ENCODE measurements around the gene FOXK1. TPM values are rescaled to one million over a fixed set of nuclear protein-coding genes. Genes with fewer than 3 reads are reported as not detected.
"Not testable (repeated sequence)": the region's sequence is repeated elsewhere in the genome, so short reads cannot be mapped to it uniquely, and the experiment has no call there.

FOXK1 gene
- total RNA-seq, 2 experiments from 2014 or later, result 35.0 to 35.4 TPM

- CTCF ChIA-PET, result interaction anchor here (0.7 kb wide), 1 partner anchor 61 kb away, joined by 4 read pairs; no protein-coding TSS in a partner anchor
- Mint-ChIP-seq H3K4me3 (no peak overlapping the region), H3K9me3 (no peaks in the 10 kb centered on the region), H3K27ac (no peak overlapping the region), H3K36me3 (ENCODE audit: low read depth) (peaks cover 4% of the 10 kb centered on the region), H3K27me3 (ENCODE audit: low read depth) (no peaks in the 10 kb centered on the region), H3K4me1 (ENCODE audit: low read depth) (peaks cover 66% of the 10 kb centered on the region)
- intact Hi-C loops (cut with micrococcal nuclease), result no loop called here
- DNase-seq, result no peak
Measured at GRCh38 chr7:4692055-4692454, 10.0 kb downstream of the FOXK1 start.

DNA sequence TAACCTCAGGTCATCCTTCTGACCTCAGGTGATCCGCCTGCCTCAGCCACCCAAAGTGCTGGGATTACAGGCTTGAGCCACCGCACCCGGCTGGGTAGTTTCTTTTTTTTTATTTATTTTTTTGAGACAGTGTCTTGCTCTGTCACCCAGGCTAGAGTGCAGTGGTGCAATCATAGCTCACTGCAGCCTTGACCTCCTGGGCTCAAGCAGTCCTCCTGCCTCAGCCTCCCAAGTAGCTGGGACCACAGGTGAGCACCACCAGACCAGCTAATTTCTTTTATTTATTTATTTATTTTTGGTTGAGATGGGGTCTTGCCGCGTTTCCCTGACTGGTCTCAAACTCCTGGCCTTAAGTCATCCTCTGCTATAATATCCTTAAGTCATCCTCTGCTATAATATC is 10.5 kb downstream of the FOXK1 start:
- H3K9me3 Mint-ChIP-seq; DNase-seq; H3K27me3 Mint-ChIP-seq (ENCODE audit: low read depth); intact Hi-C loops (cut with micrococcal nuclease); H3K4me3 Mint-ChIP-seq; H3K27ac Mint-ChIP-seq; H3K36me3 Mint-ChIP-seq (ENCODE audit: low read depth): not testable (repeated sequence)
- CTCF ChIA-PET, result interaction anchor here (0.7 kb wide), 1 partner anchor 61 kb away, joined by 4 read pairs; no protein-coding TSS in a partner anchor
- H3K4me1 Mint-ChIP-seq (ENCODE audit: low read depth), result peaks cover 61% of the 10 kb centered on the region

DNA sequence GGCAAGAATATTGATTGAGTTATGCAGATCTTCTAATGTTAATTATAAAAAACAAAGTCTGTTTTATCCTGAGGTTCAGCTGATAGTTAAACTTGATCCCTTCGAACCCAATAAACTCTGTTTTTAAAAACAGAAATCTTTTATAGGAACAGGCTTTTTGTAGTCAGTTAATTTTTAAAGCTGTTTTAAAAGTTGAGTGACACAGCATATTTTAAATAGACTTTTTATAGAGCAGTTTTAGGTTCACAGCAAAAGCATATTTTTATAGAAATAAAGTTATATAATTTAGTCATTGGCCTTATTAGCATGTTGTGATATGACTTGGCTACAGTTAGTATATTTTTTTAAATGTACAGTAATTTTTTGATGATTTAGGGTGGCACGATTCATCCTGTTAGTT is 11.1 kb downstream of the FOXK1 start:
- no peak for DNase-seq
- CTCF ChIA-PET, result no interaction called here
- peaks cover 60% of the 10 kb centered on the region for H3K4me1 Mint-ChIP-seq (ENCODE audit: low read depth)
- no peak overlapping the region for H3K4me3 Mint-ChIP-seq
- no peak overlapping the region for H3K27ac Mint-ChIP-seq
- H3K36me3 Mint-ChIP-seq (ENCODE audit: low read depth), result peaks cover 4% of the 10 kb centered on the region
- no peaks in the 10 kb centered on the region for H3K9me3 Mint-ChIP-seq
- H3K27me3 Mint-ChIP-seq (ENCODE audit: low read depth), result no peaks in the 10 kb centered on the region
- intact Hi-C loops (cut with micrococcal nuclease), result no loop called here

- CTCF ChIA-PET, result no interaction called here
- H3K36me3 Mint-ChIP-seq (ENCODE audit: low read depth), result peaks cover 4% of the 10 kb centered on the region
- H3K4me3 Mint-ChIP-seq, result no peak overlapping the region
- H3K27ac Mint-ChIP-seq, result no peak overlapping the region
- no peaks in the 10 kb centered on the region for H3K27me3 Mint-ChIP-seq (ENCODE audit: low read depth)
- no peak for DNase-seq
- H3K9me3 Mint-ChIP-seq, result no peaks in the 10 kb centered on the region
- peaks cover 59% of the 10 kb centered on the region for H3K4me1 Mint-ChIP-seq (ENCODE audit: low read depth)
- intact Hi-C loops (cut with micrococcal nuclease), result no loop called here
Measured at GRCh38 chr7:4693749-4694148, 11.7 kb downstream of the FOXK1 start.

DNA sequence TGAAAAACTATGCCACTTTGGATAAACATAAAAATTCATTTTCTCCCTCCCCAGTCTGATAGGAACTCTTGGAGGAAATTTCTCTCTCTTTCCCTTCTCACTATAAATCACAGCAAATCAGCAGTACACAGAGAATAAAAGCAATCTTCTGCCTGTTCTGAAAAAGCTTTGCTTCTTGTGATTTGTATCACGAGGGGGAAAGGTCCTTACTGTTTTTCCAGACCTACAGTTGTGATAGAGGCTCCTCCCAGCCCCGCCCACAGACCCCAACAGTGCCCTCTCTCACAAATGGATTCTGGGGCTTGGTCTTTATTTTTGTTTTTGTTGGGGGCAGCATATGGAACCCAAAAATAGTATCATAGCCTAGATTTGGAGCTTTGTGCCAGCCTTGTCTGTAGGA is 12.2 kb downstream of the FOXK1 start:
- DNase-seq, result no peak
- H3K36me3 Mint-ChIP-seq (ENCODE audit: low read depth), result peaks cover 2% of the 10 kb centered on the region
- no peaks in the 10 kb centered on the region for H3K27me3 Mint-ChIP-seq (ENCODE audit: low read depth)
- no peak overlapping the region for H3K4me3 Mint-ChIP-seq
- no peaks in the 10 kb centered on the region for H3K9me3 Mint-ChIP-seq
- CTCF ChIA-PET, result no interaction called here
- H3K27ac Mint-ChIP-seq, result no peak overlapping the region
- intact Hi-C loops (cut with micrococcal nuclease), result no loop called here
- peaks cover 59% of the 10 kb centered on the region for H3K4me1 Mint-ChIP-seq (ENCODE audit: low read depth)

DNA sequence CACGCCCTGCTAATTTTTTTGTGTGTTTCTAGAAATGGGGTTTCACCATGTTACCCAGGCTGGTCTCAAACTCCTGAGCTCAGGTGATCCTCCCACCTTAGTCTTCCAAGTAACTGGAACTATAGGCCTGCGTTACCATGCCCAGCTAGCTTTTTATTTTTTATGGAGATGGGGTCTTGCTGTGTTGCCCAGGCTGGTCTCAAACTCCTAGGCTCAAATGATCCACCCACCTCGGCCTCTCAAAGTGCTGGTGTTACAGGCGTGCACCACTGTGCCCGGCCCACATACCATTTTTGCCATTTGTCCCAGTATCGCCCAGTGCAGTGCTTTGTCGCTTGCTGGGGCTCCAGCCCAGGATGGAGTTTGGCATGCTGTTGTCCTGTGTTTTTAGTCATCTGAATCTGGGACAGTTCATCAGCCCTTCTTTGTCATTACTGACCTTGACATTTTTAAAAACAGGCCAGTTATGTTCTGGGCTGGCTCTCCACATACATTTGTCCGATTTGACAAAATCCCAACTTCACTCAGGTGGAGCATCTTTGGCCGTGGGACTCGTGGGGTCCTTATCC is 16.7 kb downstream of the FOXK1 start:
- Mint-ChIP-seq H3K4me1 (ENCODE audit: low read depth) (peaks cover 60% of the 10 kb centered on the region), H3K36me3 (ENCODE audit: low read depth) (peaks cover 2% of the 10 kb centered on the region), H3K4me3 (no peak overlapping the region), H3K9me3 (no peaks in the 10 kb centered on the region), H3K27ac (no peak overlapping the region), H3K27me3 (ENCODE audit: low read depth) (no peaks in the 10 kb centered on the region)
- intact Hi-C loops (cut with micrococcal nuclease), result no loop called here
- CTCF ChIA-PET, result interaction anchor here (1.0 kb wide), 1 partner anchor 14 kb away, joined by 3 read pairs; no protein-coding TSS in a partner anchor
- no peak for DNase-seq

DNA sequence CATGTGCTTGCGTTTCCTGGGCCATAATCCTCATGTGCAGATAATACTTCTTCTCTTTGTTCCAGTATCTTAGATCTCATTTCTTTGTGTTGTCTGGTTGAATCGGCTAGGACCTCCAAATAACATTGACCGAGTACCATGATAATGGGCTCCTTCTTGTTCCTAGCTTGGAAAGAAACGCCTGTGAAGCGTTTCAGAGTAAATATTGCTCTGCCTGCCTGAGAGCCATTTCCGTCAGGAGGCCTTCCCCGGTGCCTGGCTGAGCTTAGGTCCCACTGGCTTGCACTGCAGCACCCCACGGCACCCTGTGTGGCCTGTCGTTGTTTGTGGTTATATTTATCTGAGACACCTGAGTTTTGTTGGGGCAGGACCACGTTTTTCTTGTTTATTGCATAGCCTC is 17.7 kb downstream of the FOXK1 start:
- CTCF ChIA-PET, result no interaction called here
- peaks cover 56% of the 10 kb centered on the region for H3K4me1 Mint-ChIP-seq (ENCODE audit: low read depth)
- H3K9me3 Mint-ChIP-seq, result no peaks in the 10 kb centered on the region
- H3K36me3 Mint-ChIP-seq (ENCODE audit: low read depth), result peaks cover 3% of the 10 kb centered on the region
- no peak overlapping the region for H3K4me3 Mint-ChIP-seq
- no peak overlapping the region for H3K27ac Mint-ChIP-seq
- no peaks in the 10 kb centered on the region for H3K27me3 Mint-ChIP-seq (ENCODE audit: low read depth)
- intact Hi-C loops (cut with micrococcal nuclease), result loop anchor here (1.0 kb wide), 1 partner anchor 16 kb away; no protein-coding TSS in a partner anchor
- DNase-seq, result no peak

- Mint-ChIP-seq H3K27me3 (ENCODE audit: low read depth) (no peaks in the 10 kb centered on the region), H3K36me3 (ENCODE audit: low read depth) (peaks cover 1% of the 10 kb centered on the region), H3K4me3 (no peak overlapping the region), H3K9me3 (no peaks in the 10 kb centered on the region), H3K27ac (peak overlapping the region; percentile 75), H3K4me1 (ENCODE audit: low read depth) (peaks cover 54% of the 10 kb centered on the region)
- DNase-seq, result peak; percentile 68
- CTCF ChIA-PET, result interaction anchor here (0.6 kb wide), 1 partner anchor 635 kb away, joined by 5 read pairs; no protein-coding TSS in a partner anchor
- intact Hi-C loops (cut with micrococcal nuclease), result loop anchor here (1.0 kb wide), 1 partner anchor 16 kb away; no protein-coding TSS in a partner anchor
Measured at GRCh38 chr7:4700577-4701235, 18.6 kb downstream of the FOXK1 start.

DNA sequence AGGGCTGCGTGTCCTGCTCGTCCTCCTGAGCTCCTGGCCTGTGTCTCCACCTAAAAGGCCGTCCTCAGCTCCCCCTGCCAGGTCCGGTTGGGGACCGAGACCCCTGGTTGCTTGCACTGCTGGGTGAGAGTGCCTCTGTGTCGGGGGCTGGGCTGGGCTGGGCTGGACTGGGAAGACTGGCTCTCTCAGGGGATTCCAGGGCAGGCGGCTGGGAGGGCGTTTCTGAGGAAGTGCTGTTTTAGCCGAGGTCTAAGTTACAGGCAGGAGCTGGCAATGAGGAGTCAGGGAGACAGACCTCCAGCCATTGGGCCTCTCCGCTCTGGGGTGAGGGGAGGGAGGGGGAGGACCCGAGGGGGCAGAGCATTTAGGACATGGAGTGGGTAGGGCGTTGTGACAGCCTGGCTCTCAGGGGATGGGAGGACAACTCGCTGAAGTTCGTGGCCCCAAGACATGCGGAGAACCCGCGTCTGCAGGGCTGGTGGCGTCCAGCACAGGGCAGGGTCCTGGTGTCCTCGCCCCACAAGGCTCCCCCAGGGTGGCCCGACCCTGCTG is 20.9 kb downstream of the FOXK1 start:
- Mint-ChIP-seq H3K4me1 (ENCODE audit: low read depth) (peaks cover 47% of the 10 kb centered on the region), H3K27ac (no peak overlapping the region), H3K9me3 (no peaks in the 10 kb centered on the region), H3K36me3 (ENCODE audit: low read depth) (peaks cover 1% of the 10 kb centered on the region), H3K4me3 (no peak overlapping the region), H3K27me3 (ENCODE audit: low read depth) (no peaks in the 10 kb centered on the region)
- intact Hi-C loops (cut with micrococcal nuclease), result no loop called here
- CTCF ChIA-PET, result interaction anchor here (0.6 kb wide), 2 partner anchors 13 to 18 kb away, joined by 5 read pairs; no protein-coding TSS in a partner anchor
- no peak for DNase-seq

GRCh38 chr7:4703532-4703931 is 21.4 kb downstream of the FOXK1 start:
- H3K27ac Mint-ChIP-seq, result no peak overlapping the region
- CTCF ChIA-PET, result interaction anchor here (0.6 kb wide), 1 partner anchor 18 kb away, joined by 5 read pairs; no protein-coding TSS in a partner anchor
- intact Hi-C loops (cut with micrococcal nuclease), result no loop called here
- H3K27me3 Mint-ChIP-seq (ENCODE audit: low read depth), result no peaks in the 10 kb centered on the region
- no peak for DNase-seq
- H3K36me3 Mint-ChIP-seq (ENCODE audit: low read depth), result peaks cover 1% of the 10 kb centered on the region
- H3K4me3 Mint-ChIP-seq, result no peak overlapping the region
- H3K9me3 Mint-ChIP-seq, result no peaks in the 10 kb centered on the region
- peaks cover 47% of the 10 kb centered on the region for H3K4me1 Mint-ChIP-seq (ENCODE audit: low read depth)

DNA sequence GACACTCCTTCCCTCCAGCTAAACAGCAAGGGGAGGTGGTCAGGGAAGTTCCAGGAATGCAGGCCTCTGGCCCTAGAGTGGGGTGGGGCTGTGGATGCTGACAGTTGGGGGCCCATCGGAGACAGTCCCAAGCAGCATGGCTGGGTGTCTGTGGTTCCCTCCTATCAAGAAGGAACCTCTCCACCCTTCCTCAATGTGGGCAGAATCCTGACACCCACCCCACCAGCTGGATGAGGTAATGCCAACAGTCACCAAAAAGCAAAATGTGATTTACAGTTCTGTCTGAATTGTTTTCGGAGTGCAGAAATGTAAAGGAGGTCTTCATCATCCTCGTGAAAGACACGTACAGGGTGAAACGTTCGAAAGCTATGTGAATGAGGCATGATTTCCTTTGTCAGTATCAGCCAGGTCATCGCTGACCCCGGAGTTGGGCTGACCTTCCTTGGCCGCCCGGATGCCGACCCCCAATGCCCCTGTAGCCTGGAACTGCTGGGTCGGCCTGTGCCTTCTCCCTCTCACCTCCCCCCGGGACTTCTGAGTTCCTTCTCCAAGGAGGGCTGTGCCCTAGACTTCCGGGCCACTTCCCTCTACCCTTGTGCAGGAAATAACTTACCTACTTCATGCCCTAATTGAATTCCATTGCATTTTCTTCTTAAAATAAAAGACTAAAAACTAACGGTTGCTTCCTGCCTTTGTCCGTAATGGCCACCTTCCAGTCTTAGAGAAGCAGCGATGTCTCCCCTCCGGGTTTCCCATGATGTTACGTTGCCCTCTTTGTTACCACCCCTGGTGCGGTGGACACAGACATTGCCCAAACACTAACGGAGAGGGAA is 24.5 kb downstream of the FOXK1 start:
- no peak overlapping the region for H3K4me3 Mint-ChIP-seq
- CTCF ChIA-PET, result interaction anchor here (0.6 kb wide), 1 partner anchor 274 kb away, joined by 3 read pairs; no protein-coding TSS in a partner anchor
- peaks cover 33% of the 10 kb centered on the region for H3K4me1 Mint-ChIP-seq (ENCODE audit: low read depth)

GRCh38 chr7:4707217-4707741 is 25.2 kb downstream of the FOXK1 start:
- Mint-ChIP-seq H3K9me3 (no peaks in the 10 kb centered on the region), H3K4me3 (no peak overlapping the region), H3K4me1 (ENCODE audit: low read depth) (peaks cover 38% of the 10 kb centered on the region), H3K27ac (peak overlapping the region; percentile 8), H3K36me3 (ENCODE audit: low read depth) (peaks cover 11% of the 10 kb centered on the region), H3K27me3 (ENCODE audit: low read depth) (no peaks in the 10 kb centered on the region)
- intact Hi-C loops (cut with micrococcal nuclease), result no loop called here
- no peak for DNase-seq
- CTCF ChIA-PET, result no interaction called here

More for the DNA sequence above, 24.5 kb downstream of the FOXK1 start:
- intact Hi-C loops (cut with micrococcal nuclease), result no loop called here
- DNase-seq, result no peak
- H3K9me3 Mint-ChIP-seq, result no peaks in the 10 kb centered on the region
- H3K27me3 Mint-ChIP-seq (ENCODE audit: low read depth), result no peaks in the 10 kb centered on the region
- H3K36me3 Mint-ChIP-seq (ENCODE audit: low read depth), result peaks cover 8% of the 10 kb centered on the region
- peak overlapping the region; percentile 8 for H3K27ac Mint-ChIP-seq

Measured in activated naive CD4-positive, alpha-beta T cell treated with anti-CD3 and anti-CD28 coated beads for 36 hours (primary cell).